SK-N-SH (cell line): ENCODE data around the gene PPP1R14B.

Experiments used
- CHD2 ChIP-seq: fragments of 150-350 bp; IDR thresholded peaks from 2 replicates; pipeline ENCODE4 v1.6.1; 2018; ENCODE audit warnings: low read length; ENCODE audit not compliant: partially characterized antibody
- CTCF ChIP-seq: fragments of 200-600 bp; sonication (generic); IDR thresholded peaks from 2 replicates; pipeline ENCODE4 v1.6.1; 2017; ENCODE audit warnings: antibody characterized with exemption, mild to moderate bottlenecking, moderate library complexity
- EP300 ChIP-seq, 2 experiments: IDR thresholded peaks; 2 replicates each; pipeline versions ENCODE4 v1.4.0 to v1.6.1; 2012; ENCODE audit warnings: borderline replicate concordance in 1 of 2, low read depth in 1 of 2, low read length in 1 of 2
- FOXM1 ChIP-seq: IDR thresholded peaks from 2 replicates; pipeline ENCODE4 v1.4.0; 2012; ENCODE audit warnings: low read depth, mild to moderate bottlenecking
- MXI1 ChIP-seq: IDR thresholded peaks from 2 replicates; pipeline ENCODE4 v1.6.1; 2012; ENCODE audit warnings: mild to moderate bottlenecking, low read depth, low read length, improper control_type of control experiment
- TAF1 ChIP-seq: IDR thresholded peaks from 2 replicates; pipeline ENCODE4 v1.6.1; 2012; ENCODE audit warnings: low read depth, mild to moderate bottlenecking, low read length, moderate library complexity, borderline replicate concordance
- USF2 ChIP-seq: fragments of 150-350 bp; IDR thresholded peaks from 2 replicates; pipeline ENCODE4 v1.6.1; 2017; ENCODE audit warnings: antibody characterized with exemption, low read length, low read depth, borderline replicate concordance
- ZBTB33 ChIP-seq: IDR thresholded peaks from 2 replicates; pipeline ENCODE4 v1.4.0; 2012; ENCODE audit warnings: low read depth, borderline replicate concordance
- TF ChIP-seq, protein P1 (sequence below): IDR thresholded peaks from 2 replicates; pipeline ENCODE4 v1.4.0; 2012; ENCODE audit warnings: low read depth, borderline replicate concordance

DNA sequence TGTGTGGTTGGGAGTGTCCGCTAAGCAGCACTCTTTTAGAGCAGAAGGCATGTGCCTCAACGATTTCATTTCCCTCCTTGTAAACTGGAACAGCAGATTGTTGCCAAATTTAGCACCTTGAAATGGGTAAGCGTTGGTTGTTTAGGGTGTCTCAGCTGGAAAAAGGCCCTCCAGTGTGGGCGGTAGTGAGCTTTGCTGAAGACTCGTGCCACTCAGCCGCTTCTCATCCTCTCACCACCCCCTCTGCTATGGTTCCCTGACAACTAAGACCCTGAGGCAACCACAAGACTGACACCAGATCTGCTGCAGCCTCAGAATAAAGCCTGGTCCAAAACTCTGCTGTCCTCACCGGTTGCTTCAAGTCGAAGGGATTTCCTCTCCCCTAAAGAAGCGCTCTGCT, 50.1 kb downstream of the PPP1R14B start:
- no peak for TF ChIP-seq CTCF
- no peak for TF ChIP-seq CHD2
- no peak for TF ChIP-seq FOXM1
- no peak for TF ChIP-seq EP300 (IDR thresholded peaks at IDR 0.05; ENCODE audit: borderline replicate concordance in 1 of 2, low read depth in 1 of 2, low read length in 1 of 2)
- no peak for TF ChIP-seq USF2
- TF ChIP-seq TAF1, result no peak
- TF ChIP-seq, protein P1, sequence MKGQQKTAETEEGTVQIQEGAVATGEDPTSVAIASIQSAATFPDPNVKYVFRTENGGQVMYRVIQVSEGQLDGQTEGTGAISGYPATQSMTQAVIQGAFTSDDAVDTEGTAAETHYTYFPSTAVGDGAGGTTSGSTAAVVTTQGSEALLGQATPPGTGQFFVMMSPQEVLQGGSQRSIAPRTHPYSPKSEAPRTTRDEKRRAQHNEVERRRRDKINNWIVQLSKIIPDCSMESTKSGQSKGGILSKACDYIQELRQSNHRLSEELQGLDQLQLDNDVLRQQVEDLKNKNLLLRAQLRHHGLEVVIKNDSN, result no peak
- TF ChIP-seq MXI1, result no peak
- TF ChIP-seq ZBTB33, result no peak
